Measurements from ENCODE around the gene LTO1.

LTO1 gene

GRCh38 chr11:69656536-69657455 is 18.4 kb downstream of the LTO1 start:
- DNase-seq: no peak

- no peak for DNase-seq
Observed at GRCh38 chr11:69655479-69656428, 19.4 kb downstream of the LTO1 start.

GRCh38 chr11:69654660-69655478 is 20.3 kb downstream of the LTO1 start:
- no peak for DNase-seq

GRCh38 chr11:69654001-69654659 is 21.0 kb downstream of the LTO1 start:
- no peak for DNase-seq

GRCh38 chr11:69653406-69653960 is 21.7 kb downstream of the LTO1 start:
- no peak for DNase-seq

GRCh38 chr11:69652999-69653398 is 22.2 kb downstream of the LTO1 start:
- no peak for DNase-seq

- DNase-seq: no peak
Observed at GRCh38 chr11:69651834-69652620, 23.1 kb downstream of the LTO1 start.

GRCh38 chr11:69650832-69651344 is 24.3 kb downstream of the LTO1 start:
- DNase-seq: no peak

GRCh38 chr11:69650081-69650831 is 24.9 kb downstream of the LTO1 start:
- DNase-seq: no peak

GRCh38 chr11:69649576-69649900 is 25.6 kb downstream of the LTO1 start:
- DNase-seq: no peak

GRCh38 chr11:69648679-69649575 is 26.2 kb downstream of the LTO1 start:
- no peak for DNase-seq

- DNase-seq: no peak
Observed at GRCh38 chr11:69647761-69648497, 27.2 kb downstream of the LTO1 start.

- no peak for DNase-seq
Observed at GRCh38 chr11:69647390-69647748, 27.8 kb downstream of the LTO1 start.

- DNase-seq: no peak
Observed at GRCh38 chr11:69646493-69647389, 28.4 kb downstream of the LTO1 start.

- no peak for DNase-seq
Observed at GRCh38 chr11:69645801-69646492, 29.2 kb downstream of the LTO1 start.

GRCh38 chr11:69644962-69645675 is 30.0 kb downstream of the LTO1 start:
- no peak for DNase-seq

Measured in NCI-H2227 treated with DMSO at 0.1 percent for 48 hours (cell line).